AG09309 (cell line): Measurements from ENCODE around the gene PRSS38.

Experiments used
- DNase-seq: peaks from one replicate; pipeline ENCODE4 v3.0.0-alpha.2; 2010; ENCODE audit warnings: low read depth
- H3K4me3 ChIP-seq: 2 replicates; pipeline ENCODE4 v1.5.1; 2011; ENCODE audit warnings: mild to moderate bottlenecking, low read depth, low read length, moderate library complexity; ENCODE audit not compliant: control insufficient read depth
- CTCF ChIP-seq: IDR thresholded peaks from 2 replicates; pipeline ENCODE4 v1.5.1; 2011; ENCODE audit warnings: mild to moderate bottlenecking, low read depth, low read length, inconsistent platforms; ENCODE audit not compliant: insufficient read depth, control insufficient read depth; ENCODE audit errors: missing control alignments

PRSS38 gene

GRCh38 chr1:227793948-227794816 lies 21.3 kb upstream of the PRSS38 start:
- no peak for TF ChIP-seq CTCF
- DNase-seq: peak; percentile 75
- H3K4me3 ChIP-seq: peak overlapping the region; percentile 13; the same call in 1 of the 2 replicates

GRCh38 chr1:227794817-227795192 lies 20.7 kb upstream of the PRSS38 start:
- DNase-seq: no peak
- TF ChIP-seq CTCF: no peak
- H3K4me3 ChIP-seq: peak overlapping the region; percentile 3; the same call in 1 of the 2 replicates

GRCh38 chr1:227795732-227796131 lies 19.7 kb upstream of the PRSS38 start:
- TF ChIP-seq CTCF: no peak
- no peak for DNase-seq
- no peak overlapping the region for H3K4me3 ChIP-seq

- H3K4me3 ChIP-seq: no peak overlapping the region
- no peak for TF ChIP-seq CTCF
- DNase-seq: no peak
Measured at GRCh38 chr1:227796359-227796915, 19.0 kb upstream of the PRSS38 start.

- no peak for TF ChIP-seq CTCF
- no peak for DNase-seq
- H3K4me3 ChIP-seq: no peak overlapping the region
Measured at GRCh38 chr1:227797144-227797543, 18.3 kb upstream of the PRSS38 start.

GRCh38 chr1:227797625-227798024 lies 17.9 kb upstream of the PRSS38 start:
- no peak overlapping the region for H3K4me3 ChIP-seq
- DNase-seq: no peak
- no peak for TF ChIP-seq CTCF
